Measurements from ENCODE around the gene DNAH9. TPM values are rescaled to one million over a fixed set of nuclear protein-coding genes. Genes with fewer than 3 reads are reported as not detected.

The DNAH9 gene
- total RNA-seq, 1 experiment from 2014 or later, result 0.22 TPM

- Histone ChIP-seq H3K4me1 (ENCODE audit: insufficient read depth, low read length) (0 out of 2 replicates have a peak, but pooled peaks cover 2% of the 10 kb centered on the region), H3T11ph (ENCODE audit: low read length) (no peak overlapping the region), H3K23ac (ENCODE audit: insufficient read length, low read depth, low read length) (no peak overlapping the region), H3K9me3 (ENCODE audit: control insufficient read depth, low read depth, low read length) (no peaks in the 10 kb centered on the region), H3K27me3 (ENCODE audit: insufficient read depth, low read length) (no peaks in the 10 kb centered on the region), H2BK120ac (ENCODE audit: low read depth, low read length, poor library complexity, severe bottlenecking) (no peak overlapping the region), H3K18ac (ENCODE audit: insufficient read length, low read depth, low read length) (no peak overlapping the region), H3K79me1 (ENCODE audit: insufficient read depth, low read depth, low read length, poor library complexity, severe bottlenecking) (no peaks in the 10 kb centered on the region), H3K23me2 (ENCODE audit: insufficient read length, low read depth, low read length, poor library complexity, severe bottlenecking) (no peaks in the 10 kb centered on the region), H3K79me2 (ENCODE audit: insufficient read depth, low read length) (no peaks in the 10 kb centered on the region), H4K20me1 (ENCODE audit: control insufficient read depth, insufficient read depth, insufficient read length) (no peaks in the 10 kb centered on the region), H4K8ac (replicated peaks; ENCODE audit: insufficient read length, low read depth, low read length) (no peak overlapping the region), H4K5ac (ENCODE audit: insufficient read length, low read depth, low read length) (no peak overlapping the region), H3K56ac (ENCODE audit: insufficient read length, low read depth, low read length) (no peak overlapping the region), H2BK20ac (ENCODE audit: low read depth, low read length, poor library complexity, severe bottlenecking) (no peak overlapping the region), H3K9ac (ENCODE audit: extremely low read depth, insufficient read length, low read length) (no peak overlapping the region), H2AFZ (ENCODE audit: low read length) (no peak overlapping the region), H3K14ac (ENCODE audit: insufficient read depth, low read length) (no peak overlapping the region; the same call in 1 of the 2 replicates), H2BK15ac (ENCODE audit: low read depth, low read length) (no peak overlapping the region), H2AK5ac (ENCODE audit: insufficient read length, low read length) (no peak overlapping the region), H3K4me2 (ENCODE audit: insufficient read depth, insufficient read length, low read length) (no peak overlapping the region), H4K91ac (ENCODE audit: insufficient read length, low read depth, low read length) (no peak overlapping the region), H2BK12ac (ENCODE audit: insufficient read length, low read depth, low read length) (no peak overlapping the region), H3K4ac (ENCODE audit: low read depth, low read length) (no peak overlapping the region), H3K27ac (ENCODE audit: insufficient read length, low read depth, low read length) (no peak overlapping the region), H2BK5ac (ENCODE audit: insufficient read length, low read length) (no peak overlapping the region)
- TF ChIP-seq, protein P1, sequence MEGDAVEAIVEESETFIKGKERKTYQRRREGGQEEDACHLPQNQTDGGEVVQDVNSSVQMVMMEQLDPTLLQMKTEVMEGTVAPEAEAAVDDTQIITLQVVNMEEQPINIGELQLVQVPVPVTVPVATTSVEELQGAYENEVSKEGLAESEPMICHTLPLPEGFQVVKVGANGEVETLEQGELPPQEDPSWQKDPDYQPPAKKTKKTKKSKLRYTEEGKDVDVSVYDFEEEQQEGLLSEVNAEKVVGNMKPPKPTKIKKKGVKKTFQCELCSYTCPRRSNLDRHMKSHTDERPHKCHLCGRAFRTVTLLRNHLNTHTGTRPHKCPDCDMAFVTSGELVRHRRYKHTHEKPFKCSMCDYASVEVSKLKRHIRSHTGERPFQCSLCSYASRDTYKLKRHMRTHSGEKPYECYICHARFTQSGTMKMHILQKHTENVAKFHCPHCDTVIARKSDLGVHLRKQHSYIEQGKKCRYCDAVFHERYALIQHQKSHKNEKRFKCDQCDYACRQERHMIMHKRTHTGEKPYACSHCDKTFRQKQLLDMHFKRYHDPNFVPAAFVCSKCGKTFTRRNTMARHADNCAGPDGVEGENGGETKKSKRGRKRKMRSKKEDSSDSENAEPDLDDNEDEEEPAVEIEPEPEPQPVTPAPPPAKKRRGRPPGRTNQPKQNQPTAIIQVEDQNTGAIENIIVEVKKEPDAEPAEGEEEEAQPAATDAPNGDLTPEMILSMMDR (conservative IDR thresholded peaks at IDR 0.05), result no peak
- DNase-seq, result no peak
- no peaks in the 10 kb centered on the region for H3K4me1 Mint-ChIP-seq
- no peak overlapping the region for H3K27ac Mint-ChIP-seq
- no peaks in the 10 kb centered on the region; a peak in 1 of 7 replicates for H3K36me3 Mint-ChIP-seq (ENCODE audit: insufficient read depth in 1 of 3, low read depth in 3 of 3)
- no CpG with 5 or more reads among the region's 5 CpGs for WGBS (ENCODE audit: extremely low coverage, insufficient read length, low lambda C conversion rate)
- peaks cover 0 to 12% of the 10 kb centered on the region in 2 experiments; a peak in 3 of 5 replicates for H3K9me3 Mint-ChIP-seq
- peaks cover 2% of the 10 kb centered on the region for H3K27me3 Mint-ChIP-seq (ENCODE audit: low read depth)
- H3K4me3 Mint-ChIP-seq, result no peak overlapping the region
These were observed 159.5 kb downstream of the DNAH9 start for GRCh38 chr17:11757815-11758214.
